Thyroid gland (tissue), 4 donors: ENCODE results near the gene SLC27A3.

ENCODE experiments used
- POLR2A ChIP-seq, 2 donors: fragments of 450-650 bp; IDR thresholded peaks; one replicate each; pipeline ENCODE4 v1.6.1; 2017; ENCODE audit warnings: antibody characterized with exemption in 2 of 2, mild to moderate bottlenecking in 2 of 2, moderate library complexity in 1 of 2
- TF ChIP-seq, protein P1 (sequence below), 6 experiments: fragments of 200-600 bp in 3 of 6; fragments of 450-650 bp in 3 of 6; sonication (generic) in 3 of 6; IDR thresholded peaks; one replicate each; pipeline ENCODE4 v1.5.1; 2016 to 2019; ENCODE audit warnings: antibody characterized with exemption in 6 of 6, mild to moderate bottlenecking in 2 of 6, inconsistent platforms in 1 of 6, moderate library complexity in 1 of 6

DNA sequence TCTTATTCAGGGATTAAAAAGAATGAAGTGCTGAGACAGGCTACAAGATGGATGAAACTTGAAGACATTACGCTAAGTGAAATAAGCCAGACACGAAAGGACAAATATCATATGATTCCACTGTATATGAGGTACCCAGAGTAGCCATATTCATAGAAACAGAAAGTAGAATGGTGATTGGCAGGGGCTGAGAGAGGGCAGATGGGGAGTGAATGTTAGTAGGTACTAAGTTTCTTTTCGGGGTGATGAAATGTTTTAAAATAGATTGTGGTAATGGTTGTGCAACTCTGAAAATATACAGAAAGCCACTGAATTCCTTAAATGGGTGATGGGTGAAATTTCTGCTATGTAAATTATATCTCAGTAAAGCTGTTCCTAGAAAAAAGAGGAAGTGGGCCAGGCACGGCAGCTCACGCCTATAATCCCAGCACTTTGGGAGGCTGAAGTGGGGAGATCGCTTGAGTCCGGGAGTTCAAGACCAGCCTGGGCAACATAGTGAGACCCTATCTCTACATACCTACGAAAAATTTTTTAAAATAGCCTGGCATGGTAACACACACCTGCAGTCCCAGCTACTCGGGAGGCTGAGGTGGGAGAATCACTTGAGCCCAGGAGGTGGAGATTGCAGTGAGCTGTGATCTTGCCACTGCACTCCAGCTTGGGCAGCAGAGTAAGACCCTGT, 15.9 kb downstream of the SLC27A3 start:
- TF ChIP-seq, protein P1, sequence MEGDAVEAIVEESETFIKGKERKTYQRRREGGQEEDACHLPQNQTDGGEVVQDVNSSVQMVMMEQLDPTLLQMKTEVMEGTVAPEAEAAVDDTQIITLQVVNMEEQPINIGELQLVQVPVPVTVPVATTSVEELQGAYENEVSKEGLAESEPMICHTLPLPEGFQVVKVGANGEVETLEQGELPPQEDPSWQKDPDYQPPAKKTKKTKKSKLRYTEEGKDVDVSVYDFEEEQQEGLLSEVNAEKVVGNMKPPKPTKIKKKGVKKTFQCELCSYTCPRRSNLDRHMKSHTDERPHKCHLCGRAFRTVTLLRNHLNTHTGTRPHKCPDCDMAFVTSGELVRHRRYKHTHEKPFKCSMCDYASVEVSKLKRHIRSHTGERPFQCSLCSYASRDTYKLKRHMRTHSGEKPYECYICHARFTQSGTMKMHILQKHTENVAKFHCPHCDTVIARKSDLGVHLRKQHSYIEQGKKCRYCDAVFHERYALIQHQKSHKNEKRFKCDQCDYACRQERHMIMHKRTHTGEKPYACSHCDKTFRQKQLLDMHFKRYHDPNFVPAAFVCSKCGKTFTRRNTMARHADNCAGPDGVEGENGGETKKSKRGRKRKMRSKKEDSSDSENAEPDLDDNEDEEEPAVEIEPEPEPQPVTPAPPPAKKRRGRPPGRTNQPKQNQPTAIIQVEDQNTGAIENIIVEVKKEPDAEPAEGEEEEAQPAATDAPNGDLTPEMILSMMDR (IDR thresholded peaks at IDR 0.05): no peak
- no peak for TF ChIP-seq POLR2A (IDR thresholded peaks at IDR 0.05)
